ENCODE results near the gene FBLIM1.

FBLIM1 gene

DNA sequence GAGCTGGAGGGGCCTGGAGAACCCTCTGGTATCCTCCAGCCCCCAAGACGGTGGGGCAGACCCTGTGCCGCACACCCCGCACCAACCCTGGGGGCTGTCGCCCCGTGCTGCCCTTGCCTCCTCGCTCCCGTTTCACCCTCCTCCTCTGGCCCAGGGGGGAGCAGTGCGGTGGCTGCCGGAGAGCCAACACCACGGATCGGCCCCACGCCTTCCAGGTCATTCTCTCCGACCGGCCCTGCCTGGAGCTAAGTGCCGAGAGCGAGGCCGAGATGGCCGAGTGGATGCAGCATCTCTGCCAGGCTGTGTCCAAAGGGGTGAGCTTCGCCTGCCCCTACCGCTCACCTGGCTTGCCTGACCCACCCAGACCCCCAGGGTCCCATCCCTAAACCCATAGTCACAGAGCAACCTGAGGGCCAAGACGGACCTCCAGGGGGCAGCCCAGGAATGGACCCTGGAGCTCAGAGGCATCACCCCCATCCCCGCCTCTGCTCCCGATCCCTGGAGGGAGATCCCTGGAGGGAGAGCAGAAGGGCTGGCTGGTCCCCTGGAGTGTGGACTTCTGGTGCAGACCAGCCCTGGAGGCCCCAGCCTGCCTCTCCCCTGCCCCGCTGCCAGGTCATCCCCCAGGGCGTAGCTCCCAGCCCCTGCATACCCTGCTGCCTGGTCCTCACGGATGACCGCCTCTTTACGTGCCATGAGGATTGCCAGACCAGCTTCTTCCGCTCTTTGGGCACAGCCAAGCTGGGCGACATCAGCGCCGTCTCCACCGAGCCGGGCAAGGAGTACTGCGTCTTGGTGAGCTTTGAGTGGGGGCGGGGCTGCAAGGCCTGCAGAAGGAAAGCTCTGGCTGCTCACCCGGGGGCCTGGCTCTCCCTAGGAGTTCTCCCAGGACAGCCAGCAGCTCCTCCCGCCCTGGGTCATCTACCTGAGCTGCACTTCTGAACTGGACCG is 26.6 kb upstream of the FBLIM1 start:
- no peak for DNase-seq

DNA sequence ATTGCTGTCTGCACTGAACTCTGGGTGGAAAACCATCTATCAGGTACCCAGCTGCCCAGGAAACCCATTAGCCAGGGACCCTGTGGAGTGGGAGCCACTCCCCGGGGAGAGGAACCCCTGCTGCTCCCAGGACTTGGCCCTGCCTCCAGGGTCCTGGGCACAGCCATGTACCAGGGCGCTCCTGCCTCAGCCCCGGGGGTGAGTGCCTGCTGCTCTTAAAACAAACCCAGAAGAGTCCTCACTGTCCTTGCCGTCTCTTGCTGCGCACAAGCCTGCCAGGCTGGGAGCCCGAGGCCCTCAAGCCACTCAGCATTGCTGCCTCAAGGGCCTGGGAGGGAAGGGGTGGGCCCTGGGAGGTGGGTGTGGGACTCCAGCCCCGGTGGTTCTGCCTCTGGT is 25.9 kb upstream of the FBLIM1 start:
- DNase-seq: no peak

DNA sequence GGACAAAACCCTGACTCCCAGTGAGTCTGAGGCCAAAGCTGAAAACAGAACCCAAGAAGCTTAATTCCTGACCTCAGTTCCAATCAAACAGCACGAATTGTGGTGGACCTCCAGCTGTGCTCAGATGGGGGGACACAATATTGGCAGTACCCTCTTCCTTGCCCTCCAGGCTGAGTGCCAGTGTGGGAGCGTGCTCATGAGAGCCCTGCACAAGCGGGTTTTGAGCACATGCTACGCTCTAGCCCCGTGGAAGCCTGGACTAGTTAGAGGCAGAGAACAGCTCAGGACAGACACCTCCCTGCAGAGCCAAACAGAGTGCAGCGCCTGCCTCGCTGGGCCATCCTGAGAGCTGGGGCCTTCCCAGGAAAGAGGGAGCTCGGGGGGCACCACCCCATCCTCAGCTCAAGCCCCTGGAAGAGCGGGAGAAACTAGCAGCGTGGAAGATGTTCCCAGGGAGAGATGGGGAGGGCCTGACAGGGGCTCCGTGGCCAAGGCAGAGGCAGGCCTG is 25.3 kb upstream of the FBLIM1 start:
- DNase-seq: no peak

DNA sequence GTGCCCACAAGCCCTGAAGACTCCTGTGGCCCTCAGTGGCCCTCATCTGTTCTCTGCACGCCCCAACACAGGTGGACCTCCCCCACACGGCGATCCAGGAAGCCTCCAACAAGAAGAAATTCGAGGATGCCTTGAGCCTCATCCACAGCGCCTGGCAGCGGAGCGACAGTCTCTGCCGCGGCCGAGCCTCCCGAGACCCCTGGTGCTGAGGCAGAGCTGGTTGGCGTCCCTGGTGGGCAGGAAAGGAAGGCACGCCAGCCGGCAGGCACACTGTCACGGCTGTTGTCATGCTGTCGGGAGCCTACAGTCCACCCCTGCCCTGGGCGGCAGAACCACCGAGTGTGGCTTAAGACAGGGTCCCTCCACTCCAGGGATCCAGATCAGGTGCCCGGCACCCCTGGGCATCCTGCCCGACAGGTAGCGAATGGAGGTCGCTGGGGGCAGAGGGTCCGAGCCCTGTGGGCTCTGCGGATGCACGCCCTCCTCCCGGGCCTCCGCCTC is 24.8 kb upstream of the FBLIM1 start:
- no peak for DNase-seq

DNA sequence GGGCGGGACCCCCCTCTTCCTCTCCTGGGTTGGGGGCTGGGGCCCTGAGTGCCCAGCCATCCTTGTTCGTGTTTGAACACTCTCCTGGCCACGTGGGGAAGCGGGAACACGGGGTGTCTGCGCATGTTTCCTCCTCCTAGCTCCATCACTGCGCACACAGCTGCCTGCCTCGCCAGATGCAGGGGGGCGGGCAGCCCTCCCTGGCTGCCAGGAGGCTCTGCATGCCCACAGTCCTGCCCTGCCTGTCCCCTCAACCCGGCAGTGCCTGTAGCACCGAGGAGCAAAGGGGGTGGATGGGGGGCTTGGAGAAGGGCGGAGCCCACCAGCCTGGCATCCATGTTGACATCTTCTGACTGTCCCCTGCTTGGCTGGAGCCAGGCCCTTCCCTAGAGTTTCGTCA is 24.3 kb upstream of the FBLIM1 start:
- no peak for DNase-seq

DNA sequence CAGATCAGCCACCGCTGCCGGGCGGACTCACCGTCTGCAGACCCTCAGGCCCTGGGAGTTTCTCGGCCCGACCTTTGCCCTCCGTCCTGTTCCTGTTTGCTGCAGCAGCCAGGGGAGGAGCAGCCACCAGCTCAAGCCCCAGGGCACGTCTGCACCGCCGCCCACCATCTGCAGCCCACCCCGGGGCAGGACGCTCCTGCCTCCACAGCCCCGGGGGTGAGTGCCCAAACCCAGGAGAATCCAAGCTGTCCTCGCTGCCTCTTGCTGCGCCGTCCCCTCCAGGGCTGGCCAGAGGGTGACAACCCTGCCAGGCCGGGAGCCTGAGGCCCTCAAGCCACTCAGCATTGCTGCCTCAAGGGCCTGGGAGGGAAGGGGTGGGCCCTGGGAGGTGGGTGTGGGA is 23.7 kb upstream of the FBLIM1 start:
- no peak for DNase-seq

DNA sequence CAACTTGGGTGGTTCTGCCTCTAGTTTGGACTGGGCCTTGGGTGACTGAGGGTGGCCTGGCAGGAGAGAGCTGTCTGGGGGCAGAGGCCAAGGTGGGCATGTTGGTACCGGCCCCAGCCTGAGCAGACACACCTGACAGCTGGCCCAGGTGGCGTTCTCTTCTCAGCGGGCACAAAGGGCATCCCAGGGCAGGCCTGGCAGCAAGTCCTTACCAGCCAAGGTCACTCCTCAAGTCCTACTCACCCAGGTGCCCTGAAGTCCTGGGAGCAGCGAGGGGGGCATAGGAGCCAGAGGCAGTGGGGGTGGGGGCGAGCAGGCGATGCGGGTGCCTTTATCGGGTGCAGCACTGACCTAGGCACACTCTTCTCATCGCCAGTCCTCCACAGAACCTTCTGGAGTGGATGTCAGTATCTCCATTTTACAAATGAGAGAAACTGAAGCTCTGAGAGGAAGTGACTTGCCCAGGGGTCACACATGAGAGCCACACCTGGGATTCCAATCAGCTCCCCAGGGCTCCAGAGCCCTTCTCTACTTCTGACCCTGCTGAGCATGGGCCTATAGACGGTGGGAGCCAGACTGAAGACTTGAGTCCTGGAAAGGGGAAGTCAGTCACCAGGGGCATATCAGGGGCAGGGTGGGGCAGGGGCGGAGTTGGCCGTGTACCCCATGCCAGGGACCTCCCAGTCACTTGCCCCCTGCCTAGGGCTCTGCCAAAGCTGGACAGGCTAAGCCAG is 23.1 kb upstream of the FBLIM1 start:
- no peak for DNase-seq

DNA sequence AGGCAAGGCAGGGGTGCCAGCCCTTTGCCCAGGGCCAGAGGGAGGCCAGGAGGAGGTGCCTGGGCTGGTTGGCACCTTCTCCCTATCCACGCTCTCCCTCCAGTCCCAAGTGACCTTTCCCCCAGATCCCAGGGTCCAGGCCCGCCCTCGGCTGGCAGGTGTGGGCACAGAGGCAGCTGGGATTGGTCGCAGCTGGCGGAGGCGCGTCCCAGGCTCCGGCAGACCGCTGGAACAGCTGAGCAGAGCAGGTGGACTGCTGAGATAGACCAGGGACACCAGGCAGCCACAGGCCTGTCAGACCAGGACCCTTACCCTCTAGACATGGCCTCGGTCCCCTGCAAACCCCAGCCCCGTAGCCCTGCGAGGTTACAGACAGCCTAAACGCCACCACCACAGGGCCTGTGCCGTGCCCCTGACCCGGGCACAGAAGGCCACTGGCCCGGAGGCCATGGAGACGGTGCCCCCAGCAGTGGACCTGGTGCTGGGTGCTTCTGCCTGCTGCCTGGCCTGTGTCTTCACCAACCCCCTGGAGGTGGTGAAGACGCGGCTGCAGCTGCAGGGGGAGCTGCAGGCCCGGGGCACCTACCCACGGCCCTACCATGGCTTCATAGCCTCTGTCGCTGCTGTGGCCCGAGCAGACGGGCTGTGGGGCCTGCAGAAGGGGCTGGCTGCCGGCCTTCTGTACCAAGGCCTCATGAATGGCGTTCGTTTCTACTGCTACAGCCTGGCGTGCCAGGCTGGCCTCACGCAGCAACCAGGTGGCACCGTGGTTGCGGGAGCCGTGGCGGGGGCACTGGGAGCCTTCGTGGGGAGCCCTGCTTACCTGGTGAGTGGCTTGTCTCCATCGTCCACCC is 22.3 kb upstream of the FBLIM1 start, which contains the start of gene SLC25A34:
SLC25A34 (plus strand) TSS at position 221 of the 854 bp plus-strand sequence; CDS start at position 449, 228 bp downstream.
- DNase-seq: no peak

DNA sequence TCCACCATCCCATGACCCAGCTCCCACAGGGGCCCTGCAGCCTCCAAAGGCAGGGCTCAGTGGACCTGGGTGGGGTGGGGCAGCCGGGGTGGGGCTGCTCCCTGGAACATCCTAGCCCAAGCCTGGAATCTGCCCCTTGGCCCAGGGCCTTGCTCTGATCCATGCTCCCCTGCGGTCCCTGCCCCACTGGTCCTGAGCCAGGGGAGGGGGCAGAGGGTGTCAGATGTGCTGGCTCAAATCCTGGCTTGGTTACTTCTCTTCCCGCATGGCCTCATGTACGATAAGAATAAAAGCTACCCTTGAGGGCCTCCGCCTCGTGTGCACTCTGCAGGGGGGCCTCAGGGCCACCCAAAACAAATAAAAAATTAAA is 21.7 kb upstream of the FBLIM1 start:
- DNase-seq: no peak

DNA sequence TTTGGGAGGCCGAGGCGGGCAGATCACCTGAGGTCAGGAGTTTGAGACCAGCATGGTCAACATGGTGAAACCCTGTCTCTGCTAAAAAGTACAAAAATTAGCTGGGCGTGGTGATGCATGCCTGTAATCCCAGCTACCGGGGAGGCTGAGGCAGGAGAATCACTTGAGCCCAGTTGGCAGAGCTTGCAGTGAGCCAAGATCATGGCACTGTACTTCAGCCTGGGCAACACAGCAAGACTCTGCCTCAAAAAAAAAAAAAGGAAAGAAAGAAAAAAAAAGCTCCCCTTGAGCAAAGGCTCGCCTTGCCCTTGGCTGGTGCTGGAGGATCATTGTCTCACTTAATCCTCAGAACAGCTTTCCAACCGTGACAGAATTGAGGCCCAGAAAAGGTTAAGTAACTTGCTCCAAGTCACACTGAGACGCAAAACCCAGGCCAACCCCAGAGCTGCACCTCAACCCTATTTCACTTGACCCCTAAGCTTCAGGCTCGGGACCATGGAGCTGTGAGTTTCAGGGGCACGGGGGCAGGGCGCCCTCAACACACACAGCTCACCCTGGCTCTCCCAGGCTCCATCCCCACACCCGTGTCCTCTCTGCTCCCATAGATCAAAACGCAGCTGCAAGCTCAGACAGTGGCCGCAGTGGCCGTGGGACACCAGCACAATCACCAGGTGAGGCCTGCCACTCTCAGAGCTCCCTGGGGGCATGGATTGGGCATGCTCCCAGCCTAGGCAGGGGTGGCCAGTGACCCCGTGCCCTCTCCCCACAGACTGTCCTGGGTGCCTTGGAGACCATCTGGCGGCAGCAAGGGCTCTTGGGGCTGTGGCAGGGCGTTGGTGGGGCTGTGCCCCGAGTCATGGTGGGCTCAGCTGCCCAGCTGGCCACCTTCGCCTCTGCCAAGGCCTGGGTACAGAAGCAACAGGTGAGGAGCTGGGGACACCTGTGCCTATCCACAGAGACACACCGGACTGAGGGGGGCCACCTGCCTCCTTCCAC is 21.0 kb upstream of the FBLIM1 start:
- DNase-seq: no peak

DNA sequence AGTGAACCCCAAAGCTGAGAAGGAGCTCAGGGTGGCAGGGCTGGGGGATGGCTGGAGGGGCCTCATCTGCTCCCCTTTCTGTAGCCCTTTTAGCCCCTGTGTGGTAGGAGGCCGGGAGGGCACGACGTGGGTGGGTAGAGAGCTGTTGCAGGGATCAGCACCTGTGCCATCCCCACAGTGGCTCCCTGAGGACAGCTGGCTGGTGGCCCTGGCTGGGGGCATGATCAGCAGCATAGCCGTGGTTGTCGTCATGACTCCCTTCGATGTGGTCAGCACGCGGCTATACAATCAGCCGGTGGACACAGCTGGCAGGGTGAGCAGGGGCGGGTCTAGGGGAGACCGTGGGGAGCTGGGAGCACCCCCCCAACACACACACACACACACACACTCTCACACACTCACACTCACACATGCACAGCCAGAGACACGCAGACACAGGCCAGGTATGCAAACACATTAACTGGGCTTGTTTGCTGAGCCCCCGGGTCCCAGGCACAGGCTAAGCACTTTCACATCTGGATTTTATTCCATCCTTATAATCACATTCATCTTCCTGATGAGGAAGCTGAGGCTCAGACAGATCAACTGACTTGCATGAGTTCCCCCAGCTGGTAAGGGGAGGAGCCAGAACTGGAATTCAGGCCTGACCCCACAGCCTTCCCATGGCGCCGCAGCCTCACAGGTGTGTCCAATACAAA is 20.0 kb upstream of the FBLIM1 start:
- no peak for DNase-seq

DNA sequence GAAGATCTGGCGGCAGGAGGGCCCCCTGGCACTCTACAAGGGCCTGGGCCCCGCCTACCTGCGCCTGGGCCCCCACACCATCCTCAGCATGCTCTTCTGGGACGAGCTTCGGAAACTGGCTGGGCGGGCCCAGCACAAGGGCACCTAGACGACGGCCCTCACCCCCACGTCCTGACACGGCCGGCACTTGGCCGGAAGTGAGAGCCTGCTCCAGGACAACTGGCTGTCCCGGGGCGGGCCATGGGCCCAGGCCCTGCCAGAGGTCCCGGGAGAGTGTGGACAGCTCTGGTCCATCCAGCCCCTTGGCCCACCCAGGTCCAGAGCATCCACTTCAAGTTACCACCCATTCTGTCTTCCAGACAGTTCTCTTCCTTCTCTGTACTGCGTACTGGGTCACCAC is 19.3 kb upstream of the FBLIM1 start:
- DNase-seq: no peak

DNA sequence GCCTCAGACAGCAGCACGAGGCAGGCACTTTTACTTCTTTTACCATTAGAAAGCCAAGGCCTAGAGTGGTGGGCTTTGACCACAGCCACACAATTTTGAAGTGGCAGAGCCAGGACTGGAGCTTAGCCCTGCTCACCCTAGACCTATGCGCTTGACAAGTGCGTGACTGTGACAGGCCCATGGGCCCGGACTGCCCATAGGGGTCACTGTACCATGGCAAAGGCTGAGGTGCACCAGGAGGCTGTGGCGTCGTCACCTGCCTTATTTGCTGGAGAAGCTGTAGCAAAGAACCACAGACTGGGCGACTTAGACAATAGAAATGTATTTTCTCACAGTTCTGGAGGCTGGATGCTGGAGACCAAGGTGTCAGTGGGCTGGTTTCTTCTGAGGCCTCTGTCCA is 18.9 kb upstream of the FBLIM1 start:
- no peak for DNase-seq

DNA sequence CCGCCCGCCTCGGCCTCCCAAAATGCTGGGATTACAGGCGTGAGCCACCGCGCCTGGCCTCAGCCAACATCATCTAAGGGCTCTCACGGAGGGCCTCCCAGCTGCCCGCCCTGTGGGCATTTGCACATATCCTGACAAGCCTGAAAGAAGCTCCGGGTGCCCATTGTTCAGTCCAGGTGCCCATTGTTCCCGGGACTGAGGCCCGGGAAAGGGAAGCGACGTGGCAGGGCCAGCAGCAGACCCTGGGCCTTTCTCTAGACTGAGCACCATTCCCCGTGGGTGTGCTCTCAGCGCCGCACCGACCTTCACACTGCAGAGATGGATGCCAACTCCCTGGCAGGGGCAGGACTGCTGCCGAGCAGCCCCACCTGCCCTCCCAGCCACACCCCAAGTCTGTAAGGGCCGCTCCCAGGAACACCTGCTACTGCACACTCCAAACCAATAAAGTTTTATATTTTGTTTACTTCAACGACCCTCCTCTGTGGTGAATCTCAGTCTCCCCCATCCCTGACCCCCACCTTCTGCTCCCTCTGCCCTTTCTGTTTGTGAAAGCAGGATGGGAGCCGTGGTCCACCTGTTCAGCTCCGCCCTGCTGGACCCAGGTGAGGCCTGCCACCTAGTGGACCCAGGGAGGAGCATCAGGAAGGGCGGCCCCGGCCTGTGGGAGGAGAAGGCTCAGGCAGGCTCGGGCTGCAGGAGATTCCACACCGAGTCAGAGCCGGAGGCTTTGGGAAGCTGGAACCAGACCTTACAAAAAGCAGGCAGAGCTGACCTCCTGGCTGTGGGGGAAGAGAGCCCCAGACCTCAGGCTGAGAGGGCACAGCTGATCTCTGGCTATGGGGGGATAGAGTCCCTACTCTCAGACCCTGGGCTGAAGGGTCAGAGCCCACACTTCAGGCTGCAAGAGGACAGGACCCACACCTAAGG is 17.4 kb upstream of the FBLIM1 start:
- peak; percentile 63 for DNase-seq

DNA sequence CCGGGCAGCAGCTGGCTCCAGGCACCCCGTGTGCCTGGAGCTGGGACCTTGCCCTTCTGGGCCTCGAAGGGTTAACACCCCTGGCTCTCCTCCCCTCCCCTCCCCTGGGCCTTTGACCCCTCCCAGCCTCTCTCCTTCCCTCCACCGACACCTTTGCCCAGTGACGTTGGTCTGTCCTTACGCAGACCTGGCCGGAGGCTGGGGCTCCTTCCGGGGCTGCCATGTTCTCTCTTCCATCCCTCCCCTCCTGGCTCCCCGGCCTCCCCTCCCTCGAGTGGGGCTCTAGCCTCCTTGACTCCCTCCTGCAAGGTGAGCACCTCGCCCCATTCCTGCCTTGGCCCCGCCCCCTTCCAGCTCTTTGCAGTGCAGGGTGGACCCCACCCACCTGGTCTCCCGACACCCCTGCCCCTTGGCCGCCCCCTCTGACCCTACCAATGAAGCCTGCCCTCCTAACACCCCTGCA is 16.2 kb upstream of the FBLIM1 start, which contains the start of gene TMEM82:
TMEM82 (plus strand) TSS at position 161 of the 463 bp plus-strand sequence; CDS start at position 222, 61 bp downstream.
- no peak for DNase-seq

DNA sequence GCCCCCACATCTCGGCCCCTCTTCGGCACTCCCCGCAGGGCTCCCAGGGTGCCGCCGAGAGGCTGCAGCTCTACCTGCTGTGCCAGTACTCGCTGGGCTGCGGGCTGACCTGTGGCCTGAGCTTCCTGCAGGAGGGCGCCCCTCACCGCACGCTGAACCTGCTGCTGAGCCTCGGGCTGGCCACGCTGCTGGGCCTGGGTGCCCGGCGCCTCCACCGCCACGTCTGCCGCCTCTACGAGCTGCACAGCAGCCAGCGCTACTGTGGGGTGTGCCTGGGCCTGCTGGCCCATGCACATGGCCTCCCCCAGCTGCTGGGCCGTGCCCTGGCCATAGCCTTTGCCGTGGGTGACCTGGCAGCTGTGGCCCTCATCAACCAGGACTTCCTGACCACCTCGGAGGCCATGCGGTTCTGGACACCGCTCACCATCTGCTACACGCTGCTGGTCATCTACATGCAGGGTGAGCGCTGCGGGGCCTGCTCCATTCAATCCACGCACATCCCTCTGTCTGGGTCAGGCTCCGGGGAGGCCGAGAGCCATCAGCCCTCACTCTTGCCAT is 14.4 kb upstream of the FBLIM1 start:
- no peak for DNase-seq

DNA sequence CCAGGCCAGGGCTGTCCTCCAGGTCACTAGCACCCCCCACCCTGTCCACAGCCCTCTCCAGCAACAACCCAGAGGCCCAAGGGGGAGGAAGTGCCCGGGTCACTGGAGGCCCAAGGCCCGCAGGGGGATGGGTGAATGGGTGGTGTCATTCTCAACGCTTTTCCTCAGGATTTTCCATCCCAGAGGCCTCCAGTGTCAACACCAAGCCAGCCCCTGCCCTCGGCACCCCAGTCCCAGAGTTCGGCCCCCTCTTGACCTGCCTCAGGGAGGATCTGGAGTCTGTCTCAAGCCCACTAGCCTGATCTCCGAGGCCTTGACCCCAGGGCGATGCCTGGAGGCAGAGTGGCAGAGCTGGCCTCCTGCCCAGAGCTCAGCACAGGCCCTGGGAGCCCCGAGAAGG is 11.2 kb upstream of the FBLIM1 start:
- DNase-seq: no peak

DNA sequence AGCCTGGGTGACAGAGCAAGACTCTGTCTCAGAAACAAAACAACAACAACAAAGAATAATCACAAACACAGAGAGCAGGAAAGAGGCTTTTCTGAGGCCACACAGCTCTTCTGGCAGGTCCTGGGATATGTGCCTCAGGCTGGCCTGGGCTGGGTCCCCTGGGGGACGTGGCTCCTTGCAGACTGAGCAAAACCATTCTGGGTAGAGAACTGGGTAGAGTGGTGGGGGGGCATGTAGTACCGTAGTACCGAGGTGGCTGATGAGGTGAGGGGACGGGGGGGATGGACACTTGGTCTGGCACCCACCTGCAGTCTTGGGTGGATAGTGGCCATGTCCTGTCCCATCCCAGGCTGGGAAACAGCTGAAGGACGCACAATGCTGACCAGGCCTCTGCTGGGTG is 10.3 kb upstream of the FBLIM1 start:
- no peak for DNase-seq
